NCI-H69 (cell line): ENCODE data around the gene GNAZ.

Experiments
- DNase-seq: peaks from one replicate; lab custom pipeline; 2025; lab: John Stamatoyannopoulos, UW

GNAZ gene

GRCh38 chr22:23077627-23078461, 7.5 kb downstream of the GNAZ start:
- DNase-seq = peak; percentile 44

- no peak for DNase-seq
Measured at GRCh38 chr22:23078462-23078787, 8.1 kb downstream of the GNAZ start.

- DNase-seq = no peak
Measured at GRCh38 chr22:23079240-23079768, 9.0 kb downstream of the GNAZ start.

- no peak for DNase-seq
Measured at GRCh38 chr22:23079814-23080521, 9.6 kb downstream of the GNAZ start.

DNA sequence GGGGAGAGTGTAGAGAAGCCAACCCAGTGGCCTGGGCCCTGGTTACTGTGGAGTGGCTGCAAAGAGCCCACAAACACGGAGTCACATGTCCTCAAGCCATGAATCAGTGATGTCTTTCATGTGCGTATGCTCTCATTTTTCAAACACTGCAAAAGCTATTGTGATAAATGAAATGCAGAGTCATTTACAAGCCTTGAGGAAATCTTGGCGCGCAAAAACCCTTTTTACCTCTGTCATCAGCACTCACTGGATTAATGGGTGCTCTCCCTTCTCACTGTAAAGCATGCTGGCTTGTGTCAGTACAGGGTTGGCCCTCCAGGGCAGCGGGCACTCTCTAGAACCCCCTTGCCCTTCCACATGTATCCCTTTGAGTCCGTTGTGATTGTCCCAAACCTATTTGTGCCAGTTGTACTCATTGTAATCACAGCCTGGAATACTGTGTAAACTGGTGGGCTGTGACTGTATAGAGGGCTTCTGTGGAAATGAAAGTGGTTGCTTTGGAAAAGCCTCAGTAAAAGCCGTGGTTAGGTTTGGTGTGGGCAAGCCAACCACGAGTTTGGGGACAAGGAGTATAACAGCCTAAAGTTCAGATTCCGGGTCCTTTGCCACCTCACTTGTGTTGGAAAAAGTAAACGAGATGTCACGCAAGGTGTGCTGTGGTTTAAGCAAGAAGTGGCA, 10.4 kb downstream of the GNAZ start:
- no peak for DNase-seq

GRCh38 chr22:23082534-23083314, 12.4 kb downstream of the GNAZ start:
- no peak for DNase-seq

- no peak for DNase-seq
Measured at GRCh38 chr22:23083315-23084021, 13.1 kb downstream of the GNAZ start.

DNA sequence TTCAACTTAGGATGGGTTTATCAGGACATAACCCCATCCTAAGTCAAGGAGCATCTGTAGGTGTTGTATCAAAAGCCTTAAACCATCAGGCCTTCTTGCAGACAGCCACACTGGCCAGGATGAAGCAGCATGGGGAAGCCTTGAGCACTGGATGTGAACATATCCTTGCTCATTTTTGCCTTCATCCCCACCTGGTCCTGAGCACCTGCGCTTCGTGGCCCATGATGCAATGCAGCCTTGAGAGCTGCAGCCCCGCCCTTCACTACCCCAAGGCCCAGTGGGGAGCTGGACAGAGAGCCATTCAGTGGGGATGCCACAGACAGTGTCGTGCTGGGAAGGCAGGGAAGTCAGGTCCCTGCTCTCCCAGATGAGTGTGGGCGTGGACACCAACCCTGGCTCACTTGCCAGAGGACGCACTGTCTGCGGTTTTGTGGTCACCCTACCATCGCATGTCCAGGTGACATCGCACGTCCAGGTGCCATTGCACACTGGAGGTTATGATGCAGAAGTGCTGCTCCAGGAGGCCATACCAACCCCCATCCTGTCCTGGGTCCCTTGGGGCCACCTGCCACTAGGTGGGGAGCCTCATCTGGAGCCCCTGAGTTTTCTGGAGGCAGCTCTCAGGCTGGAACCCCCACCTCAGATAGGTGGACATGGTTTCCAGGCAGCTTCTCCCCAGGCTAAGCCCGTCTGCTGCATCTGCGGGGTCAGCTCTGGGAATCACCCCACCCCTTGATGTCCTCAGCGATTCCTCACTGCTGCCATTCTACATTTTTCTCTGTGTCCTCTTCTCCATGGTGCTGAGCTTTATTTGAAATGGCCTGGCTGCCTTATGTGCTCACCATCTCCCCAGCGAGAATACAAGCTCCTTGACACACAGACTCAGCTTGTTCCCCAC, 14.4 kb downstream of the GNAZ start:
- DNase-seq = no peak

GRCh38 chr22:23085351-23085671, 15.0 kb downstream of the GNAZ start:
- DNase-seq = no peak

- DNase-seq = peak; percentile 26
Measured at GRCh38 chr22:23085785-23086184, 15.5 kb downstream of the GNAZ start.

DNA sequence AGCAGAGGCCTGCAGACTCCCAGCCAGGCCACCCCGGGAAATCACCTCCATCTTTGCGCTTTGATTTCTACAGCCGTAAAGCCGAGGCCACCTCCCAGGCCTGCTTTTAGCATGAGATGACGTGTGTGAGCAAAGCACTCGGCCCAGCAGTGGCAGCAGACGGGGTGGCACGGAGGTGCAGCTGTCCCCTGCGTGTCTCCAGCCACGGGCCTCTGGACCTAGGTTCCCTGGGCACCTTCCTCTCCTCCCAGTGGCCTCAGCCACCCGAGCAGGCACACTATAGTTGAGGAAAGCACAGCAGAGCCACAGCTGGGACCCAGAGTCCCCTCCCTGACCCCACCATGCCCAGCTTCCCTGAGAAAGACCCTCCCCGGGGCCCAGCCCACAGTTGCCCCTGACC, 15.9 kb downstream of the GNAZ start:
- DNase-seq = no peak

- DNase-seq = no peak
Measured at GRCh38 chr22:23086787-23087186, 16.5 kb downstream of the GNAZ start.

DNA sequence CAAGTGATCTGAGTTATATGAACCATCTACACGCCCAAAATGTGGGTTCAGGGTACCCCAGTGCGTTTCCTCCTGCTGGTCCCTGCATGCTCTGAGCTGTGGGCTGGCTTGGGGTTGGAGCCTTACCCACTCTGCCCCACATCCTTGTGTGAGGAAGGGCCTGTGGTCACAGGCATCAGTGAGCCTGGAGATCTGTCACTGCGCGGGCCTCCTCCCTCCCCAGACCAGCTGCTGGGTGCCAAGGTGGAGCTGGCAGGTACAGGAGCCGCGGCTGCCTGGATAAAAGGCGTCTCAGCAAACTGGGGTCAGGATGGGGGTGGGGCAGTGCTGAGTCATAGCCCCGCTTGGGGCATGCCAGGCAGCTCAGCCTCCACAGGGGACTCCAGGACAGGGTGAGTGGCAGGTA, 17.9 kb downstream of the GNAZ start:
- peak; percentile 87 for DNase-seq

DNA sequence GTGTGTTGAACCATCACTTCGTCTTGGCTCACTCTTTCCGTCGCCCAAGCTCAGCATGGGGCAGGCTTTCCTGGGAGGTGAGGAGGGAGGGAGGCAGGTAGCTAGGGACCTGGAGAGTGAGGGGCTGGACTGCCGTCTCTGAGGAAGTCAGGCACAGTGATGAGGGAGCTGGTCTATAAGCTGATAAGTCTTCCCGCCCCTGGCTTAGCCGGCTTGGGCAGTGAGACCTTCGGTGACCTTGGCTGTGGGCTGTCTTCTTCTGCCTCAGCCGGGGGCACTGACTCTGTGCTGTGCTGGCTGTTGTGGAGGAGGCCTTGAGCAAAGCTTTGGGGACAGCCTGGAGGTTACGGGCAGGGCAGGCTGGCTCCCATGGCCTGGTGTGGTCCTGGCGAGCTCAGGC, 18.7 kb downstream of the GNAZ start:
- DNase-seq = peak; percentile 63

DNA sequence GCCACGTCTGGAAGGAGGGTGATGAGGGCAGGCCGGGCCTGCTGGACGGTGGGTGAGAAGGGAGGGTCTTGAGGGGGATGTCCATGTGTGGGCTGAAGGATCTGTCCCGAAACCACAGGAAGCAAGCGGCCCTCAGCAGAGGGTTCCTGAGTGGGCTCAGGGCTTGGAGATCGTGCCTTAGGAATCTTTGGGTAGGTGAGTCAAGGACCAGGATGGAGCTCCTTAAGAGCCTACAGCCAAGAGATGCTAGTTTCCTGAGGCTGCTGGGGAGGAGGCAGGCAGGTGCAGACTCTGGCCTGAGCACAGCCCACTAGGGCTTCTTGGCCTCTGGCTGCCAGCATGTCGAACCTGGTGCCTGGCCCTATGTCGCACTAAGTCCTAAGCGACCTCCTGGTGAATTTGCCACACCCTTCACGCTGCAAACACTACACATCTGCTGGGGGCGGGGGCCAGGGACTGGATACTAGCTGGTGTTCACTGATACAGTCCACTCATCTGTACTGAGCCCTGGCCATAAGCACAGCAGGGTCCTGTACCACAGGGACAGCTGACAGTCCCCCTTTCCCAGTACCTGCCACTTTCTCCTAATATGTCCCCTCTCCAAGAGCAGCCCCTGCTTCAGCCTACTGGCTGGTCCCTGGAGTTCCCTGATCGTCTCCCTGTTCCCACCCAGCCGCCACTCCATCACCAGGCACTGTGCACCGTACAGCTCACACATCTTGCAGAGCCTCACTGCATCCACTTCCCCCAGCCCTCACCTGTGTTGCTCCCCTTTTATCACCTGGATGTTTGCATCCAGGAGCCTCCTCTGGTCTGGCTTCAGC, 19.5 kb downstream of the GNAZ start:
- peak; percentile 67 for DNase-seq

GRCh38 chr22:23090457-23090835, 20.1 kb downstream of the GNAZ start:
- DNase-seq = peak; percentile 87

DNA sequence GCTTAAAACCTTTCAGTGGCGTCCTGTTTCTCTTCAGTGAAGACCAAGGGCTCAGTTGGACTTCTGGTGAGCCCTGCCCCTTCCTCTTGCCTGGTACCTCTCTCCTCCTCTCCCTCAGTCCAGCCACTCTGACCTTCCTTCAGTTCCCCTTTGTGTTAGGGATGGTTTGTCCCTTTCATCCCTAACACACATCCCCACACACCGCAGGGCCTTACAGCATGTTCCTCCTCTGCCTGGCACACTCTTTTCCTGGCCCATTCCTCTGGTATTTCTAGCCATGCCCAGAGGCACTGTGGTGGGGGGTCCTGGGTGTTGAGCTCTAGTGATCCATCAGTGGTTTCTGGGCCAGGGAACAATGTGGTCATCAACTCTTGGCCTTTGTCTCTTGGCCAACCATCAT, 21.4 kb downstream of the GNAZ start:
- DNase-seq = no peak

DNA sequence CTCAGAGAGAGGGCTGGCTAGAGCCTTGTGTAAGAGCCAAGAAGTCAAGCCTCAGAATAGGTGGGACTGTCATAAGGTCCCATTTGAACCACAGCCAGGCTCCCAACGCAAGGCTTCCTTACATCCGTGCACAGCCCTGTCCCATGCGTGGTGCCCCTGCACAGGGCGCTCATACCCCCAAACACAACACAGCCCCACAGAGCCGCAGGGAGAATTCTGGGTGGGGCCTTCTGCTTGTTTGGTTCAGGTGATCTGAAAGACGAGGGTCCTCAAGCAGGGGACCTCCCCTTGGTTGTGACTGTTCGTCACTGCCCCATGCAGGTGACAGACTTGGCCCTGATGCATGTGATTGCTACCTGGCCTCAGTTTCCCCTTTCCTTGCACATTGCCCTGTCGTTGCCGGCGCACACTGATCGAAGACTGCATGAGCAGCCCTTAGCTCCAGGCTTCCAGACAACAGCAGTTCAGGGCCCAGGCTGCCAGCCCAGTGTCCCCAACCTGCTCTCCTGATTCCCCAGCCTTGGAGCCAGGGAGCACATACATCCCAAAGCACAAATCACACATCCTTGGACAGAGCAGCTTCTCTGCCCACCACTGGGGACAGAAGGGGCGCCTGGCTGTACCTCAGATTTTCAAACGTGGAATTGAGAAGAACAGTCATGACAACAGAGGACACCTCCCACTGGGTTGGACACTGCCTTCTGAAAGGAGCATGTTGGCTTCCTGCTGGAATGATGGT, 22.1 kb downstream of the GNAZ start:
- DNase-seq = no peak
